H1 (cell line): ENCODE data around the gene CHMP6. TPM values are rescaled to one million over a fixed set of nuclear protein-coding genes. Genes with fewer than 3 reads are reported as not detected.

Experiments
- CTCF ChIA-PET: fragments of 300-600 bp; sonication (Branson Sonifier 250); formaldehyde crosslinking; loops from one replicate; lab custom pipeline; 2021; ENCODE audit not compliant: partially characterized antibody; lab: Charles Lee
- POLR2A ChIA-PET: fragments of 300-600 bp; sonication (Branson Sonifier 250); formaldehyde crosslinking; loops from one replicate; lab custom pipeline; 2021; ENCODE audit warnings: inconsistent platforms; ENCODE audit not compliant: partially characterized antibody; lab: Charles Lee
- DNase-seq, 2 experiments: peaks; one replicate each; pipeline versions ENCODE4 v3.0.0 to v3.0.0-alpha.2; 2010 to 2022; ENCODE audit warnings: low spot score in 2 of 2, low read depth in 1 of 2, mixed read lengths in 1 of 2
- FAIRE-seq: peaks from 2 replicates; lab custom pipeline; 2011; peaks lifted over from hg19 to GRCh38; lab: Jason Lieb, UNC
- H2AFZ ChIP-seq: 2 replicates; pipeline ENCODE4 v1.8.1; 2012; ENCODE audit warnings: low read length, inconsistent platforms
- H2AK5ac ChIP-seq: 2 replicates; pipeline ENCODE4 v1.6.1; 2013; ENCODE audit warnings: low read depth, low read length
- H2BK120ac ChIP-seq: replicated peaks from 2 replicates; pipeline ENCODE3; 2013; ENCODE audit warnings: low read depth, low read length, inconsistent platforms
- H2BK12ac ChIP-seq: 2 replicates; pipeline ENCODE4 v1.6.1; 2013; ENCODE audit warnings: low read depth, low read length
- H2BK15ac ChIP-seq: 2 replicates; pipeline ENCODE4 v1.6.1; 2013; ENCODE audit warnings: low read length
- H2BK20ac ChIP-seq: 2 replicates; pipeline ENCODE4 v1.6.1; 2013; ENCODE audit warnings: low read length
- H2BK5ac ChIP-seq: 2 replicates; pipeline ENCODE4 v1.6.1; 2013; ENCODE audit warnings: low read depth, low read length
- H3K14ac ChIP-seq: 2 replicates; pipeline ENCODE4 v1.6.1; 2013; ENCODE audit warnings: inconsistent platforms; ENCODE audit not compliant: insufficient read length
- H3K18ac ChIP-seq: 2 replicates; pipeline ENCODE4 v1.6.1; 2013; ENCODE audit warnings: low read length; ENCODE audit errors: extremely low read depth
- H3K23ac ChIP-seq: 2 replicates; pipeline ENCODE4 v1.6.1; 2013; ENCODE audit warnings: inconsistent platforms; ENCODE audit not compliant: insufficient read length
- H3K23me2 ChIP-seq: 2 replicates; pipeline ENCODE4 v1.6.1; 2013; ENCODE audit warnings: low read depth, low read length
- H3K27ac ChIP-seq: 2 replicates; pipeline ENCODE4 v1.6.1; 2011; ENCODE audit warnings: low read depth, low read length, inconsistent platforms
- H3K27me3 ChIP-seq, 4 experiments: replicated peaks in 1 of 4; 1 replicate in 1 of 4; 2 replicates in 3 of 4; pipeline versions ENCODE4 v1.6.1 to v1.8.1; 2011 to 2013; ENCODE audit warnings: low read length in 3 of 4, mild to moderate bottlenecking in 3 of 4, inconsistent platforms in 2 of 4, mixed read lengths in 2 of 4, moderate library complexity in 1 of 4; ENCODE audit not compliant: control insufficient read depth in 3 of 4, insufficient read depth in 3 of 4; ENCODE audit errors: extremely low read depth in 1 of 4
- H3K36me3 ChIP-seq, 4 experiments: 2 replicates each; pipeline versions ENCODE4 v1.6.1 to v1.8.1; 2011 to 2013; ENCODE audit warnings: mild to moderate bottlenecking in 4 of 4, low read length in 3 of 4, moderate library complexity in 2 of 4, control low read depth in 1 of 4, inconsistent platforms in 1 of 4; ENCODE audit not compliant: insufficient read depth in 4 of 4, control insufficient read depth in 2 of 4
- H3K4ac ChIP-seq: replicated peaks from 2 replicates; pipeline ENCODE3; 2013; ENCODE audit warnings: low read length, low read depth, mixed read lengths, inconsistent platforms; ENCODE audit not compliant: insufficient read length
- H3K4me1 ChIP-seq, 4 experiments: replicated peaks in 1 of 4; 1 replicate in 1 of 4; 2 replicates in 3 of 4; pipeline versions ENCODE4 v1.6.1 to v1.8.1; 2011 to 2013; ENCODE audit warnings: low read length in 3 of 4, inconsistent platforms in 2 of 4, mixed read lengths in 1 of 4; ENCODE audit not compliant: insufficient read depth in 4 of 4, control insufficient read depth in 3 of 4
- H3K4me2 ChIP-seq, 2 experiments: 2 replicates each; pipeline versions ENCODE4 v1.6.1 to v1.8.1; 2011 to 2013; ENCODE audit warnings: low read depth in 2 of 2, low read length in 2 of 2, control low read depth in 1 of 2, inconsistent platforms in 1 of 2, mild to moderate bottlenecking in 1 of 2; ENCODE audit not compliant: insufficient read depth in 1 of 2
- H3K4me3 ChIP-seq, 4 experiments: fragments of 200-600, 300-600 bp in 1 of 4; sonication (generic), shearing (Covaris generic), sonication (Bioruptor Twin) in 1 of 4; 2 replicates each; pipeline versions ENCODE4 v1.5.1 to v1.8.1; 2011 to 2016; ENCODE audit warnings: low read length in 4 of 4, low read depth in 3 of 4, control low read depth in 2 of 4, inconsistent platforms in 2 of 4, mild to moderate bottlenecking in 2 of 4, mixed read lengths in 1 of 4, moderate library complexity in 1 of 4; ENCODE audit not compliant: insufficient read depth in 2 of 4; ENCODE audit errors: extremely low read depth in 1 of 4
- H3K56ac ChIP-seq: replicated peaks from 2 replicates; pipeline ENCODE3; 2013; ENCODE audit warnings: low read depth, mild to moderate bottlenecking, mixed read lengths, low read length, inconsistent platforms; ENCODE audit not compliant: insufficient read length
- H3K79me1 ChIP-seq: 2 replicates; pipeline ENCODE4 v1.6.1; 2013; ENCODE audit warnings: low read depth, low read length, control low read depth
- H3K79me2 ChIP-seq, 2 experiments: 2 replicates each; pipeline versions ENCODE4 v1.6.1 to v1.8.1; 2012 to 2013; ENCODE audit warnings: low read length in 2 of 2, mild to moderate bottlenecking in 2 of 2, inconsistent platforms in 1 of 2; ENCODE audit not compliant: insufficient read depth in 2 of 2, control insufficient read depth in 1 of 2
- H3K9ac ChIP-seq, 4 experiments: replicated peaks in 1 of 4; 1 replicate in 1 of 4; 2 replicates in 3 of 4; pipeline versions ENCODE4 v1.6.1 to v1.8.1; 2011 to 2013; ENCODE audit warnings: low read depth in 3 of 4, low read length in 3 of 4, control low read depth in 2 of 4, mild to moderate bottlenecking in 2 of 4, moderate library complexity in 2 of 4, inconsistent platforms in 1 of 4; ENCODE audit errors: extremely low read depth in 1 of 4
- H3K9me3 ChIP-seq, 2 experiments: 2 replicates each; pipeline versions ENCODE4 v1.6.1 to v1.8.1; 2012 to 2013; ENCODE audit warnings: mild to moderate bottlenecking in 2 of 2, moderate library complexity in 2 of 2, control low read depth in 1 of 2, inconsistent platforms in 1 of 2, low read depth in 1 of 2, low read length in 1 of 2, mixed read lengths in 1 of 2; ENCODE audit not compliant: insufficient read depth in 2 of 2
- H4K20me1 ChIP-seq, 2 experiments: replicated peaks in 1 of 2; 2 replicates each; pipeline versions ENCODE3 to v1.8.1; 2011 to 2013; ENCODE audit warnings: inconsistent platforms in 2 of 2, low read length in 2 of 2, mild to moderate bottlenecking in 1 of 2; ENCODE audit not compliant: insufficient read depth in 2 of 2, control insufficient read depth in 1 of 2
- H4K5ac ChIP-seq: 2 replicates; pipeline ENCODE4 v1.6.1; 2013; ENCODE audit warnings: low read length, low read depth, mixed read lengths, inconsistent platforms; ENCODE audit not compliant: insufficient read length
- H4K8ac ChIP-seq: 2 replicates; pipeline ENCODE4 v1.8.0; 2013; ENCODE audit warnings: mild to moderate bottlenecking, moderate library complexity, low read length, inconsistent platforms; ENCODE audit not compliant: insufficient read depth; ENCODE audit errors: extremely low read depth
- H4K91ac ChIP-seq: replicated peaks from 2 replicates; pipeline ENCODE3; 2013; ENCODE audit warnings: low read length, mixed read lengths, inconsistent platforms; ENCODE audit not compliant: insufficient read length
- CEBPB ChIP-seq: IDR thresholded peaks from 2 replicates; pipeline ENCODE4 v1.6.1; 2012; ENCODE audit warnings: low read depth, low read length
- CHD1 ChIP-seq: IDR thresholded peaks from 2 replicates; pipeline ENCODE4 v1.6.1; 2012; ENCODE audit warnings: low read depth, low read length, improper control_type of control experiment
- CHD2 ChIP-seq: IDR thresholded peaks from 2 replicates; pipeline ENCODE4 v1.6.1; 2012; ENCODE audit warnings: low read length, improper control_type of control experiment
- EZH2 ChIP-seq: fragments of 200-600 bp; sonication (generic); IDR thresholded peaks from 2 replicates; pipeline ENCODE4 v1.7.1; 2012; ENCODE audit warnings: low read depth, mild to moderate bottlenecking, moderate library complexity, low read length, inconsistent platforms; ENCODE audit not compliant: severe bottlenecking
- GABPA ChIP-seq: IDR thresholded peaks from 2 replicates; pipeline ENCODE4 v1.6.1; 2011; ENCODE audit warnings: mild to moderate bottlenecking, low read length, moderate library complexity, borderline replicate concordance; ENCODE audit not compliant: insufficient read depth
- JUN ChIP-seq: IDR thresholded peaks from 2 replicates; pipeline ENCODE4 v1.6.1; 2011; ENCODE audit warnings: low read depth, mild to moderate bottlenecking, improper control_type of control experiment, low read length
- NANOG ChIP-seq: IDR thresholded peaks from 2 replicates; pipeline ENCODE4 v1.6.1; 2011; ENCODE audit warnings: low read length, low read depth, mild to moderate bottlenecking, inconsistent platforms; ENCODE audit not compliant: insufficient read depth, poor library complexity, severe bottlenecking
- ZNF274 ChIP-seq: IDR thresholded peaks from 2 replicates; pipeline ENCODE4 v1.7.0; 2012; ENCODE audit warnings: low read length, borderline replicate concordance; ENCODE audit errors: extremely low read depth
- WGBS, 2 experiments: shearing (Covaris generic) in 1 of 2; methylation state at CpG; one replicate each; pipeline versions ENCODE4 v1.1.6 to v1.1.7; 2013 to 2015; ENCODE audit warnings: low lambda C conversion rate in 2 of 2, mixed read lengths in 2 of 2, inconsistent platforms in 1 of 2, low coverage in 1 of 2, missing lambda C conversion rate in 1 of 2; ENCODE audit not compliant: insufficient replicate concordance in 2 of 2, insufficient coverage in 1 of 2, insufficient read length in 1 of 2; ENCODE audit errors: extremely low coverage in 1 of 2, missing lambda C conversion rate in 1 of 2; 5-methylcytosine and 5-hydroxymethylcytosine counted together
- polyA plus RNA-seq, 7 experiments: library from polyadenylated mRNA; depleted of rRNA in 3 of 7; stranded (reverse) in 5 of 7; unstranded in 2 of 7; fragments of >200 nt in 5 of 7; fragments of 200-250 nt in 2 of 7; gene quantifications; 1 replicate in 5 of 7; 2 replicates in 1 of 7; 4 replicates in 1 of 7; pipeline versions ENCODE4 v1.2.1 to v1.2.3, GENCODE V29; 2011 to 2013; ENCODE audit warnings: missing spikeins in 2 of 7, mixed read lengths in 2 of 7
- total RNA-seq: library from RNA; stranded (reverse); fragmentation: NEBNext Ultra II Directional; extraction: Animal tissue kit (Norgen Biotek cat#: 25700); gene quantifications from 2 replicates; pipeline ENCODE4 v1.2.1, GENCODE V29; 2021

The CHMP6 gene
- total and polyA plus RNA-seq, 2 of the 8 experiments (the other 6 are each of a cell fraction or from before 2014, with no cell fraction given), result 15.7 to 24.3 TPM

GRCh38 chr17:81002409-81003361, 11.0 kb downstream of the CHMP6 start:
- no peak overlapping the region for H3K4me3 ChIP-seq
- H3K56ac ChIP-seq, result no peak overlapping the region
- no peak overlapping the region for H3K23ac ChIP-seq
- peaks cover 5% of the 10 kb centered on the region; the same call in 1 of the 2 replicates for H3K23me2 ChIP-seq
- H2BK15ac ChIP-seq, result no peak overlapping the region
- H3K36me3 ChIP-seq, result peaks cover 0 to 5% (median 1%) of the 10 kb centered on the region in 4 experiments; a peak in 3 of 8 replicates
- no peak for DNase-seq
- H2BK12ac ChIP-seq, result no peak overlapping the region
- H3K9ac ChIP-seq, result no peak overlapping the region
- no peak overlapping the region for H4K5ac ChIP-seq
- H3K4ac ChIP-seq, result no peak overlapping the region
- H2BK5ac ChIP-seq, result no peak overlapping the region
- H4K91ac ChIP-seq, result no peak overlapping the region
- no peak overlapping the region for H2BK120ac ChIP-seq
- POLR2A ChIA-PET, result interaction anchor here (1.1 to 2.1 kb wide), 5 partner anchors 9 to 36 kb away, joined by 3 to 10 read pairs (median 5); partner anchors contain the start of gene CHMP6
- H2BK20ac ChIP-seq, result no peak overlapping the region
- H4K8ac ChIP-seq, result no peak overlapping the region
- TF ChIP-seq GABPA, result no peak
- TF ChIP-seq ZNF274, result no peak
- TF ChIP-seq CHD1, result no peak
- TF ChIP-seq CEBPB, result no peak
- no peak for TF ChIP-seq CHD2
- no peak for TF ChIP-seq NANOG
- no peak for TF ChIP-seq EZH2
- no peak for TF ChIP-seq JUN
- no peak overlapping the region for H3K14ac ChIP-seq
- peaks cover 0 to 7% (median 1%) of the 10 kb centered on the region in 4 experiments; a peak in 3 of 7 replicates for H3K4me1 ChIP-seq
- H2AK5ac ChIP-seq, result no peak overlapping the region
- H3K4me2 ChIP-seq, result no peak overlapping the region; a peak in 1 of 4 replicates
- no peaks in the 10 kb centered on the region for H3K9me3 ChIP-seq
- no peak overlapping the region for H2AFZ ChIP-seq
- no peak overlapping the region for H3K27ac ChIP-seq
- peaks cover 7 to 22% (median 20%) of the 10 kb centered on the region in 4 experiments; a peak in 6 of 7 replicates for H3K27me3 ChIP-seq
- no peaks in the 10 kb centered on the region for H3K79me2 ChIP-seq
- FAIRE-seq, result no peak
- WGBS, 2 experiments, result 82% methylated on average over 21 of the region's 21 CpGs; no CpG with 5 or more reads in 1 of the 2 experiments
- no peak overlapping the region for H3K18ac ChIP-seq
- no peaks in the 10 kb centered on the region for H3K79me1 ChIP-seq
- peaks cover 3 to 13% of the 10 kb centered on the region in 2 experiments for H4K20me1 ChIP-seq
- CTCF ChIA-PET, result interaction anchor here (1.1 to 1.5 kb wide), 2 partner anchors 15 to 22 kb away, joined by 3 to 5 read pairs; no protein-coding TSS in a partner anchor
